GM21423 (cell line): ENCODE results near the gene CFAP46.

Source experiments
- ATAC-seq: cut with Tn5 transposase; IDR thresholded peaks from one replicate; pipeline ENCODE4 v1.9.1; 2021; ENCODE audit warnings: mild to moderate bottlenecking, moderate library complexity; ENCODE audit not compliant: unreplicated experiment

The CFAP46 gene

DNA sequence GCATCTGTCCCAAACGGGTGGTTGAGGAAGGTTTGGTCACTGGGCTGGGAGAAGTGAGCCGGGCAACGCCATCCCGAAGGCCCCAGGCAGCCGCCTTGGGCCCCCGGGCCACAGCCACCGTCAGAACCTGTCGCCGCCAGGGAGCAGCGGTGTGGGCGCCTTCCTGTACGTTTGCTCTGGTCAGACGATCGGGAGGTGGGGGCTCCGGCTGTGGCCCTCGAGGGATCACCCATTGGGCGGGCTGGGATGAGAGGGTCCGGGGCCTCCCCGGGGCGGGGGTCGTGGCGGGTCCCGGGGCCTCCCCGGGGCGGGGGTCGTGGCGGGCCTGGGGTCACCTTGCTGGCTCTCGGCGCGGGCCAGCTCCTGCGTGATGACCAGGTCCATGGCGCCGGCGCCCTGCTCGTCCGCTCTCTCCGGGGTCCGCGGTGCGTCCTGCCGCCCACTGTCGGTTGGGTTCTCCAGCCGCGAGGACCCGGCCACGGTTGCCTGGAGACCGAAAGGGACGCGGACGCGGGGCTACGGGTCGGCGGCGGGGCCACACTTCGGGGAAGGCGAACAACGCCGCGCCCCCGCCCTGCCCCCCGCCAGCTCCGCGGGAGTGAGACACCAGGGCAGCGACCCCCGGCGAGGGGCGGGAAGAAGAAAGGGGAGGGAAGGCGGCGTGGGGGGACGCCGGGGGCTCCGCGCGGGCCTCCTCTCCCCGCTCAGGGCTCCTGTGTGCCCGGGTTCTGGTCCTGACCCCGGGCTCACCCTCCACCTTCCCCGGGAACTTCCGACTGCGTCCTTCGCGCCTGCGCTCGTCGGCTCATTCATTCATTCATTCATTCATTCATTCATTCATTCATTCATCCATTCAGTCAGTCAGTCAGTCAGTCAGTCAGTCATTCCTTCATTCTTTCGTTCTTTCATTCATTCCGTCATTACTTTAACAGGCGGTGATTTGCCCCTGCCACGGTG lies at the start of gene CFAP46:
Gene CFAP46 (minus strand): TSS at position 470 of the 957 bp plus-strand sequence. CDS start 86 bp downstream, at position 384.
- ATAC-seq, result no peak

DNA sequence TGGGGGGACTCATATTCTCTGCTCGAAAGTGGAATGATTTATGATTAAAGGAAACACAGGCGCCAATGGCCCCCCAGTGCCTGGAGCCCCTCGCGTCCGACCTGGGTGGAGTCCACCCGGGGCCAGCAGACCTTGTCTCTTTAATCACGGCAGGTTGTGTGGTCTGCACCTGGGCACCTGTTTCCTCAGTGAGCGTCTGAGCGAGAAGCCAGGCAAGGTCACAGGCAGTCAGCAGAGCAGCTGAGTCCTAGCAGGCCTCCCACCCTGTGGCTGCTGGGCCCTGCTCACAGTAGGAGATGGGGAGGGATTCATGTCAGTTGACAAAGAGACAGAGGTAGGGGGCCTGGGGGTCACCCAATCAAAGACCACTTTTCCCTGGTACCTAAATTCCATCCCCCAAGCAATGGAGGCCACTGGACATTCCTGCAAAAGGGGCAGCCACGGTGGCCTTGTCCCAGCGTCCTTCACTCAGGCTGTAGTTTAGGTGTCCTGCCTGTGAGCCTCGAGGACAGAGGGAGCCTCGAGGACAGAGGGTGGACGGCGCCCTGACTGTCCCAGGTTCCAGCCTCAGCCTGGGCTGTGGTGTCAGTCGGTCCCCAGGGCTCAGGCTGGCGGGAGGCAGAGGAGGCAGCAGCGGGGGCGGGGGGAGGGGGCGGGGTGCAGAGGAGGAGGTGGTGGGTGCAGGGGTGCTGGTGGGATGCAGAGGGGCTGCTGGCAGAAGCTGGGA lies 49.5 kb upstream of the CFAP46 start:
- ATAC-seq, result no peak

DNA sequence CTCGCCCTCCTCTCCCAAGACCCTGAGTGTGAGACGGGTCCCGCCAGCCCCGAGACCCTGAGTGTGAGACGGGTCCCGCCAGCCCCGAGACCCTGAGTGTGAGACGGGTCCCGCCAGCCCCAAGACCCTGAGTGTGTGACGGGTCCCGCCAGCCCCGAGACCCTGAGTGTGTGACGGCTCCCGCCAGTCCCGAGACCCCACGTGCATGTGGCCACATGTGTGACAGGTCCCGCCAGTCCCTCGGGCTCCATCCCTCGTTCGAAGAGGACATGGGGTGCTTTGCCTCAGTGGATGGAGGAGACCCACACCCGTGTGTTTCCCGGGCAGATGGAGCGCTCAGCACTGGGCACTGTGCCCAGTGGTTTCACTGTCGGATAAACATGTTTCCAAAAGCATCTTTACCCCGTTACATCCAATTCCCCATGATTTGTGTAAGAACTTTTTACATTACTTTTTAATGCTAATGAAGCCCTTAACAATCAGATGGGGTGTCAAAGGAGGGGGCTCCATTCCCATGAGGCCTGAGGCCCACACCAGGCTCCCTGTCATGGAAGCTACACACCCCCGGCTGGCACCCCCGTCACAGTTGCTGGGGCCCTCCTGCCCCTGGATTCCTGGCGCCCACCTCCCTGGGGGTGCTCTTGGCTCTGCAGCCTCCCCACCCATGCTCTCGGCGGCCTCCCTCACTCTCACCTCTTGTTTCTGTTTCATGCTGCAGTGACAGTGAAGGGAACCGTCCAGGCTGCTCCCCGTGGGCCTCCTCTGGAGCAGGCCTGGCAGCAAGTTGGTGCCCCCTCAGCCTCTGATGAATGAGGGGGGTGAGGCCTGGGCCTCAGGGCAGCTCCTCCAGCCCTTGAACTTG lies 48.5 kb upstream of the CFAP46 start:
- no peak for ATAC-seq

DNA sequence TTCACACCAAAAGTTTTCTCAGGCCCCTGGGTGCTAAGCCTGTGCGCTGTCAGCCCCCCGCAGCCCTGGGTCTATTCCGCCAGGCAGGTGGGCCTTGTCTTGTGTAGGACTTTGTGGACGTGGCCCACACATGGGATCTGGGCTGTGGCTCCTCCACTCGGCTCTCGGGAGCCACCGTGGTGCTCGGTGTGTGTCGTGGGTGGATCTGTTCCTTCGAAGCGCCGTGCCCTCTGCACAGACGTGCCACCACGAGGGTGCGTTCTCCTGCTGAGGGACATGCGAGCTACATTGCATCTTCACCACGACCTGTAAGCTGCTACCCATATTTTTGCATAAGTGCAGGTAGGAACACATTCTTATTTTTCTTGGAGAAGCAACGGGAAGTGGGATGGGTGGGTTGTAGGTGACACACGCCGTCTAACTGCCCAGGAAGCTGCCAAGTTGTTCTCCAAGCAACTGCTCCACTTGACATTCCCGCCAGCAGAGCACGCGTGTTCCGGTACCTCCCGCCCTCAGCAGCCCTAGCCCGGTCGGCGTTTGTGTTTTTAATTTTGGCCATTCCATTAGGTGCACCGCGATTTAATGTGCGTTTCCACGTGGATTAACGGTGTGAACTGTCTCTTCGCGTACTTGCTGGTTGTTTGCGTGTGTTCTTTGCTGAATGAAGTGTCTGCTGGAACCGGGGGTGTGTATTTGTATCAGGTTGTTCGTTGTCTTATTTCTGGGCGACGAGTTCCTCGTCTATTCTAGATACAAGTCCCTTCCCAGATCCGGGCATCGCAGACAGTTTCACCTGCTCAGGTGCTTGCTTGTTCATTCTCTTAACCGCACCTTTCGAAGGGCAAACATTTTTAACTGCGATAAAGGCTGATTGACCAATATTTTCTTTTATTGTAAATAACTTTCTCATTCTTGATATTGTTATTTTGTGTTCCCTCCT lies 47.4 kb upstream of the CFAP46 start:
- no peak for ATAC-seq

DNA sequence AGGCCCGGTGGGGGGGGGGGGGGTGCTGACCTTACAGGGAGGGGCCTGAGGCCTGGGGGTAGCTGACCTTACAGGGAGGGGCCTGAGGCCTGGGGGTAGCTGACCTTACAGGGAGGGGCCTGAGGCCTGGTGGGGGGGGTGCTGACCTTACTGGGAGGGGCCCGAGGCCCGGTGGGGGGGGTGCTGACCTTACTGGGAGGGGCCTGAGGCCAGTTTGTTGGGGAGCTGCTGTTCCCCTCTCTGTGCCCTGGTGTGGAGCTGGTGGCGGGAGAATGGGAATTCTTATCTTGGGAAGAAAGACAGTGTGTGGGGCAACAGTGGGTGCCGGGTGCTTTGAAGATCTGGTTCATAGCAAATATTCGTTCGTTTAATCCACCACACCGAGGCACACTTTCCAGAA lies 46.6 kb upstream of the CFAP46 start:
- no peak for ATAC-seq

DNA sequence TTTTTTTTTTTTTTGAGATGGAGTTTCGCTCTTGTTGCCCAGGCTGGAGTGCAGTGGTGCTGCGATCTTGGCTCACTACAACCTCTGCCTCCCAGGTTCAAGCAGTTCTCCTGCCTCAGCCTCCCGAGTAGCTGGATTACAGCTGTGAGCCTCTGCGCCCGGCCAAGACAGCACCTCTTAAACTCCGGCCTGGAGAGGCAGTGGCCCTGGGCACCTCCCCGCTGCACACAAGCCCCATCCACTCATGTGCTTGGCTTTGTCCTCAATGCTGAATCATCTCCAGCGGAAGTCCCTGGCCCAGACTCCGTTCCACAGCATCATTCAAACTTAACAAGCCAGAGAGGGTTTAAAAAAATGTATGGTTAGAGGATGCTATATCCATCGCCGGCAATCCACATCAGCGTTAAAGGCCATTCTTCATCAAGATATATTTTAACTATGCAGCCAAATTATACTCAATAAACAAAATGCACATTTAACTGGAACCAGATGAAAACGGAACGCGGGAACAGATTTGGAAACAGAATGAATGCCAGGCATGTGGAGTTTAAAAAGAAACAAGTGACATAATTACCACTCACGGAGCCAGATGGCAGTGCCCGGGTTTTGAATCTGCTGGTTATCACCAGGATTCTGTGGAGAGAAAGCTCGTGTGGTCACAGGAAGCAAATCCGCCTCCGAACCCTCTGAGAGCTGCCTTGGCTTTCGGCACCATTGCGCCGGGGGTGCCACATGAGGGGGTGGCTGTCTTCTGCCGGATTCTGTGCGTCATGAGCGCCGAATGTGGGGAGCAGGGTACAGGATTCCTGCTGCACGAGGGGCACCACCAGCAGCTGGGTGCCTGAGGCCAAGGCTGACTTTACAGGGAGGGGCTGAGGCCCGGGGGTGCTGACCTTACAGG lies 45.6 kb upstream of the CFAP46 start:
- no peak for ATAC-seq

DNA sequence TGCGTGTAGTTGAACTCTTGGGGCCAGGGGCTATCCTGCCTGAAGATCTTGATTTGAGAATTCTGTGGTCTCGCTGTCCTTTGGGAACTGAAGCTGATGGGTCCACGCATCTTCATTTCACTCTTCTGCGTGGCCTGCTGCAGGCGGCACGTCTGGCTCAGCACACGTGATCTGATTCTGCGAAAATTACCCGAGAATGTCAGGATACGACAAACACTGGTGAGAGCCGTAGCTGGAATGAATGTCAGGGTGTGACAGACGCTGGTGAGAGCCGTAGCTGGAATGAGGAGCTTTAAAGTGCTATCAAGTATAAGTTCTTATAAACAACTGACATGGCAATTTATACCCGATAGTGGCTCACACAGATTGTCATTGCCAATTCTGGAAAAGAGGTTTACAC lies 44.6 kb upstream of the CFAP46 start:
- no peak for ATAC-seq

DNA sequence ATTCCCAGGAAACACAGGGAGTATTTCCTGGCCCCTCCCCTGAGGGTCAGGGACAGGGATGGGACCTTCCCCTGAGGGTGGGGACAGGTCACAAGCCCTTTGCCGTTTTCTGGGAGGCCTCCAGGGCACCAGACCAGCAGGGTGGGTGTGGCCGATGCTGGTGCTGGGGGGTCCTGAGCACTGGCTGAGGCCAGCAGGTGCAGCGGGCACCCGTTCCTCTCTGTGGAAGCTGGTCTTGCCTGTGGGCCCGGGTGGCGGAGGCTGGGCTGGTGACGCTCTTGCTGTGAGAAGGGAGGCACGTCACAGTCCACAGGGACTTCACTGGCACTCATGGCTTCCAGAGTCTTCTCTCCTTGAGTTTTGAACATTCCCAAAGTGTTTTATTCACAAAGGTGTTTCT lies 44.2 kb upstream of the CFAP46 start:
- no peak for ATAC-seq

DNA sequence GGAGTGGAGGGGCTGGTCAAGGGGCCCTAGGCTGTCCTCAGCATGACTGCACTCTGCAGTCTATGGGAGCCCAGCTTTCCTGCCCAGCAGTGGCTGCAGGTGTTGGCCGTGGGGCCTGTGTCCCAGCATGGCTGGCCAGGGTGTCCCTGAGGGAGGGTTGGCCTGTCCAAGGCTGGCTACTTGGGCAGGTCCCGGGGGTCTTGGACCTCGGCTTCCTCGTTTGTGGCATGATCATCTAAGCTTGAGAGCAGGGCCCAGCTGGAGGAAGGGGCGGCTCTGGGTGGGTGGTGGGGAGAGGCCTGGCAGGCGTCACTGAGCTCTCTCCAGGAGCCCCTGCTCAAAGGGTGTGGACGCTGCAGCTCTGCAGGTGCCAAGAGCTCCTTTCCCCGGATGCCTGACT lies 43.7 kb upstream of the CFAP46 start:
- no peak for ATAC-seq

DNA sequence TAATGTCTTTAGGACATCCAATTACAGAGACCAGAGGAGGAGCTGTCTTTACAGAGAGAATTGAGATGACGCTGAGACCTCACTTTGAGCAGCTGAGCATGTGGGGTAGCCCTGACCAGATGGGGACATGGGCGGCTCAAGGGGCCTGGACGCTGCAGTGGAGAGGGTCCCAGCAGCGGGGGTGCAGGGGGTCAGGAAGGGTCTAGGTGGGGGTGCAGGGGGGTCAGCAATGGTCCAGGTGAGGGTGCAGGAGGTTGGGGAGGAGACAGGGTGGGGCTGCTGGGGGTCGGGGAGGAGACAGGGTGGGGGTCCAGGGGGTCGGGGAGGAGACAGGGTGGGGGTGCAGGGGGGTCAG lies 43.2 kb upstream of the CFAP46 start:
- no peak for ATAC-seq

DNA sequence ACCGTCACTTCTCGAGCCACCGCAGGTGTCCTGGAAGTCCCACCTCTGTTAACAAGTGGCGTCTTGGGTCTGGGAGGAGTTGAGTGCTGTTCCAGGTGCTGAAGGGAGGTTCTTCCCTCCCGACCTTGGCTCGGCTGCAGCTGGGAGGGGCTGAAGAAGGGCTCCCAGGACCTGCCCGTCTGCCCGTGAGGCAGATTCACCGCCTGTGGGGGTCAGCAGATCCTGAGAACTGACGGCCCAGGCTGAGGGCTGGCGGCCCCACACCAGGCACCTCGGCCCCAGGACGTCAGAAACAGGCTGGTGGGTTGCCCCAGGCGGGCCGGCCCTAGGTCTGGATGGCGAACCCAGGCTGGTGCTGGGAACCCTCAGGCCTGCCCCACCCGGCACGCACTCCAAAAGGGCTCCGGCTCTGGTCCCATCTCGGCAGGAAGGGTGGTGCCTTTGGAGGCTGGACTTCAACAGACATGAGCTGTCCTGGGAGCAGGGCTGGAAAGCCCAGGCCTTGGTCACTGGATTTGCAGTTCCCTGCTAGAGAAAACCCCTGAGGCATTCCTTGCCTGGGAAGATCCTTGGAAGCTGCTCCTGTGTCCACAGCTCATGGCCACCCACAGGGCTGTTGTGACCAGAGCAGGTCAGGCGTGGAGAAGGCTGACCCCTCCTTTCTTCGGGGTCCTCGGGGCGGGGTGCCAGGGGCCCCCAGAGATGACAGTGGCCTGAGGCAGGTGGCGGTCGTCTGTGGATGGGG lies 42.6 kb upstream of the CFAP46 start:
- ATAC-seq, result no peak

DNA sequence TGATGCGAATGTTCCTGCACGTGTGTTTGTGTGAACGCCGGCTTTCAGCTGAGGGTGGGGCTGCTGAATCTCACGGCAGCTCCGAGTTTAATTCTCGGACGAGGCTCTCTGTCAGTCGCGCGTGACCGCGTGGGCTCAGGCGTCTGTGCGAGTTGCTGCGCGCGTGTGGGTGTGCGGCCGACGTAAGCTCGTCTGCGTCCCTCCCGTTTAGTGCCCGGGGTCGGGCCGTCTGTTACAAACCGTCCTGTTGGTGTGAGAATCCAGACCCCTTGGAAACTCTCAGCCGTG lies 41.6 kb upstream of the CFAP46 start:
- ATAC-seq, result no peak

DNA sequence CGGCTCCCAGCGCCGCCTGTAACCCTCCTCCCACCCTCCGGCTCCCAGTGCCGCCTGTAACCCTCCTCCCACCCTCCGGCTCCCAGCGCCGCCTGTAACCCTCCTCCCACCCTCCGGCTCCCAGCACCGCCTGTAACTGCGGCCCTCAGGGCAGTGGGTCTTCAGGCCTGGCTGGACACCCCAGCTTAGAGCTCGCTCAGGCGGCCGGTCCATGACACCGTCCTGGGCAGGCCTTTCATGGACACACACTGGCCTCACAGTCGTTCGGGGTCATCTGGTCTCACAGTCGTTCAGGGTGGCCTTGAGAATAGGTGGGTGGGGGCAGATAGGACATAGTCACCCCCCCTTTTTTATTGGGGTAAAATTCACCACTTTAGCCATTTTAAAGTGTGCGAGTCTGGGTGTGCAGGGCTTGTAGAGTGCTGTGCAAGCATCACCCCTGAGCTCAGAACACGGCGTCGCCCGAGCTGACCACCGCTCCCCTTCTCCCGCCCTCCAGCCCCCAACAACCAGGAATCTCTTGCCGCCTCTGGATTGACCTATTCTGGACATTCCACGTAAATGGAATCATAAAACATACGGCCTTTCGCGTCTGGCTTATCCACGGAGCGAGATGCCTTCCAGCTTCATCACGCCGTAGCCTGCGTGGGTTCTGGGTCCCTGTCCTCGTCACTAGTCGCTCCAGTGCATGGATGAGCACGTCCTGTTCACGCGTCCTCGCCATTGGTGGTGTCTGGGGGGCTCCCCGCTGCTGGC lies 41.1 kb upstream of the CFAP46 start:
- ATAC-seq, result no peak

DNA sequence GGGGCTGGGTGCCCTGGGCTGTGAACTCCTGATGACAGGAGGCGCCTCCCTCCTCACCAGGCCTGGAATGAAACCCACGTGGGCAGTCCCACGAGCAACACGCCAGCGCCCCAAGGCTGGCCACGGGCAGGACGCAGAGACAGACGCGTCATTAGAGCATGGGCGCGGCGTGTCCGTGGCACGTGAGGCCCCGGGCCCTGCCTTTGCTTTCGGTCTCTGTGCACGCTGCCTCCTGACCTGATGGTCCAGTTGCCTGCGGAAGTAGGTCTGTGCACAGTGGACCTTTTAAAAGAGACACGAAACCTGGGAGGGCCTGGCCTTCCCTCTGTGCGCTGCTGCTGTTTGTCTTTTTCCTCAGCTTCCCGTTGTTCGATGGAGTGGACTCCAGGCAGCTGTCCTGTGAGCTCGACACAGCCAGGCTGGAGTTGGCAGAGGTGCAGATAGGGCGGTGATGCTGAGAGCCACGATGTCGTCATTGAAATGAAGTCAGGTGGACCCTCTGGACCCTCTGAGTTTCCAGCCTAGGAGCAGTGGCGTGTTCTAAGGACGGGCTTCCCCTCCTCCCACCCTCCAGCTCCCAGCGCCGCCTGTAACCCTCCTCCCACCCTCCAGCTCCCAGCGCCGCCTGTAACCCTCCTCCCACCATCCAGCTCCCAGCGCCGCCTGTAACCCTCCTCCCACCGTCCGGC lies 40.1 kb upstream of the CFAP46 start:
- no peak for ATAC-seq

DNA sequence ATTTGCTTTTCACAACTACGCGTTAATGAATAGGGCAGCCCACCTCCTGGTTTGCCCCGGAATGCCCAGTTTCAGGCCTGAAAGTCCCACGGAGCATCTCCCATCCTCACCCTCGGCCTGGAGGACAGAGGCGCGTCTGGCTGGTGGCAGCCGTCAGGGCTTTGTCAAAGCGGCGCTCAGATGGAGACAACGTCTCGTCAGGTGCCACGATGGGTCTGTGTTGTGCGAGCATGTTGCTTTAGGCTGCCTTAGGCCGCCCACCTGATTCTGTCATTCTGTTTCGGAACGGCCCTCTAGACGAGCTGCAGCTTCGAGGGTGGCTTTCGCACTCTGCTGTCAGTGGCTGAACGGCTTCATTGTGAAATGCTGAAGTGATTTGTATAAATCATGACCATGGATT lies 39.4 kb upstream of the CFAP46 start:
- no peak for ATAC-seq

DNA sequence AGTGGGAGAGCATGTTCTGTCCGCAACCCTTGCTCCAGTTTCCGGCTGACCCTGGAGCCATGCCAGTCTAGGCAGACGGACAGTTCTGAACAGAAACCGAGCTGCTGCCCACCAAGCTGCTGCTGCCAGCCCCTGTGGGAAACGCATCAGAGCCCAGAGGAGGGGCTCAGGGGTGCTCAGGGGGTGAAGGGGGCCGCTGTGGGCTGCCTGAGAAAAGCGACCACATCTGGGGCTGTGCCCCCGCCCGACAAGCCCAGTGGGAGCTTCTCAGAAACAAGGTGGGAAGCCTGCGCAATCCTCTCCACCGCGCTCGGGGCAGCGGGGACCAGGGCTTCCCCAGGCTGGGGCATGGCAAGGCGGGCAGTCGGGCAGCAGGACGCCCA lies 38.8 kb upstream of the CFAP46 start:
- no peak for ATAC-seq

DNA sequence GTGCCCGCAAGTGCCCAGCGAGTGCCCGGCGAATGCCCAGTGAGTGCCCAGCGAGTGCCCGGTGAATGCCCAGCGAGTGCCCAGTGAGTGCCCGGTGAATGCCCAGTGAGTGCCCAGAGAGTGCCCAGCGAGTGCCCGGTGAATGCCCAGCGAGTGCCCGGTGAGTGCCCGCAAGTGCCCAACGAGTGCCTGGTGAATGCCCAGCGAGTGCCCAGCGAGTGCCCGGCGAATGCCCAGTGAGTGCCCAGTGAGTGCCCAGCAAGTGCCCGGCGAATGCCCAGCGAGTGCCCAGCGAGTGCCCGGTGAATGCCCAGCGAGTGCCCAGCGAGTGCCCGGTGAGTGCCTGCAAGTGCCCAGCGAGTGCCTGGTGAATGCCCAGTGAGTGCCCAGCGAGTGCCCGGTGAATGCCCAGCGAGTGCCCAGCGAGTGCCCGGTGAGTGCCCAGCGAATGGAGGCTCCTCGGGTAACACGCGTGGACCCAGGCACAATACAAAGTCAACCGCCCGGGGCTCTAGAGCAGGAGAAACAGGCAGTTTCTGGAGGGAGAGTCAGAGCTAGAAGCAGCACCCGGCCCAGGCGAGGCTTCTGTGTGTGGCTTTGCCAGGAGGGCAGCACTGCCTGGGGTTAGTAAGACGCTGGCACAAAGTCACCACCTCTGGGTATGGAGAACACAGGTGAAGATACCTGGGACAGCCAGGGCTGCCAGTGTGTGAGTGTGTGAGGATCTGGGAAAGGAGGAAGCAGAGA lies 38.2 kb upstream of the CFAP46 start:
- ATAC-seq, result no peak
